Activated CD8-positive, alpha-beta T cell treated with anti-CD3 and anti-CD28 coated beads for 36 hours (primary cell): ENCODE data around the gene NFX1. TPM values are rescaled to one million over a fixed set of nuclear protein-coding genes. Genes with fewer than 3 reads are reported as not detected.

Experiments used
- ATAC-seq: fragments of 200-7000 bp; cut with Tn5 transposase; one replicate; pipeline ENCODE4 v1.10.0; 2021; ENCODE audit warnings: mild to moderate bottlenecking, moderate library complexity
- CTCF ChIA-PET: fragments of 350-600 bp; sonication (Branson Sonifier 250); formaldehyde crosslinking; loops from one replicate; lab custom pipeline; 2021; ENCODE audit warnings: antibody characterized with exemption; lab: Charles Lee
- POLR2A ChIA-PET: fragments of 350-600 bp; sonication (Branson Sonifier 250); formaldehyde crosslinking; loops from one replicate; lab custom pipeline; 2021; ENCODE audit warnings: antibody characterized with exemption; lab: Charles Lee
- DNase-seq: peaks from one replicate; pipeline ENCODE4 v3.0.0-alpha.2; 2020
- H3K27ac Mint-ChIP-seq: one replicate; pipeline ENCODE4 v1.8.0; 2021; ENCODE audit warnings: mild to moderate bottlenecking, mixed read lengths
- H3K27me3 Mint-ChIP-seq: one replicate; pipeline ENCODE4 v1.8.0; 2021; ENCODE audit warnings: mixed read lengths
- H3K36me3 Mint-ChIP-seq: one replicate; pipeline ENCODE4 v1.8.0; 2021; ENCODE audit warnings: low read depth, mixed read lengths
- H3K4me1 Mint-ChIP-seq: one replicate; pipeline ENCODE4 v1.8.0; 2021; ENCODE audit warnings: low read depth, mixed read lengths
- H3K4me3 Mint-ChIP-seq: one replicate; pipeline ENCODE4 v1.8.0; 2021; ENCODE audit warnings: mild to moderate bottlenecking, moderate library complexity, mixed read lengths
- H3K9me3 Mint-ChIP-seq: one replicate; pipeline ENCODE4 v1.8.0; 2021; ENCODE audit warnings: mixed read lengths
- intact Hi-C: fragments of 100-400 bp; cut with micrococcal nuclease; formaldehyde crosslinking; loops from one replicate; pipeline ENCODE4 v1.10.0; 2022
- total RNA-seq, 2 experiments: library from RNA; stranded (reverse); gene quantifications; one replicate each; pipeline ENCODE4 v1.2.3, GENCODE V29; 2021
- TF ChIP-seq, protein P1 (sequence below): fragments of 200-600 bp; IDR thresholded peaks from one replicate; pipeline ENCODE4 v1.8.0; 2022; ENCODE audit warnings: antibody characterized with exemption, mild to moderate bottlenecking

NFX1 gene
- total RNA-seq, 2 experiments from 2014 or later = 37.4 to 38.9 TPM

DNA sequence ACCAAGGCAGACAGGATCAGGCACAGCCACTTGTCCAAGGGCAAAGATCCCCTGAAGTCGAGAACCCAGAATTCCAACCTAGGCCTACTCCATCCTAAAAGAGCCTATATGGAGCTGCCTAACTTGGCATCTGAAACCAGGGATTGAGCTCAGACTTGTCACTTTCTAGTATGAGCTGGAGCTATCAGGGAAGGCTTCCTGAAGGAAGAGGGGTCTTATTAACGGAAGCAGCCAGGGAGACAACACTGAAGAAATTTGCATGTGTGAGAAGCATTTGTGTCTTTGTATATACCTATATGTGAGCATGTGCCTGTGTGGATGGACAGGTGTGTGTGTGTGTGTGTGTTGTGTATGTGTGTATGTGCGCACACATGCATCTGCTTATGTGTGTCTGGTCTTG is 116.7 kb downstream of the NFX1 start:
- H3K4me3 Mint-ChIP-seq = no peak overlapping the region
- TF ChIP-seq, protein P1, sequence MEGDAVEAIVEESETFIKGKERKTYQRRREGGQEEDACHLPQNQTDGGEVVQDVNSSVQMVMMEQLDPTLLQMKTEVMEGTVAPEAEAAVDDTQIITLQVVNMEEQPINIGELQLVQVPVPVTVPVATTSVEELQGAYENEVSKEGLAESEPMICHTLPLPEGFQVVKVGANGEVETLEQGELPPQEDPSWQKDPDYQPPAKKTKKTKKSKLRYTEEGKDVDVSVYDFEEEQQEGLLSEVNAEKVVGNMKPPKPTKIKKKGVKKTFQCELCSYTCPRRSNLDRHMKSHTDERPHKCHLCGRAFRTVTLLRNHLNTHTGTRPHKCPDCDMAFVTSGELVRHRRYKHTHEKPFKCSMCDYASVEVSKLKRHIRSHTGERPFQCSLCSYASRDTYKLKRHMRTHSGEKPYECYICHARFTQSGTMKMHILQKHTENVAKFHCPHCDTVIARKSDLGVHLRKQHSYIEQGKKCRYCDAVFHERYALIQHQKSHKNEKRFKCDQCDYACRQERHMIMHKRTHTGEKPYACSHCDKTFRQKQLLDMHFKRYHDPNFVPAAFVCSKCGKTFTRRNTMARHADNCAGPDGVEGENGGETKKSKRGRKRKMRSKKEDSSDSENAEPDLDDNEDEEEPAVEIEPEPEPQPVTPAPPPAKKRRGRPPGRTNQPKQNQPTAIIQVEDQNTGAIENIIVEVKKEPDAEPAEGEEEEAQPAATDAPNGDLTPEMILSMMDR = no peak
- no peaks in the 10 kb centered on the region for H3K36me3 Mint-ChIP-seq
- DNase-seq = no peak
- ChIA-PET CTCF (interaction anchor here (1.0 to 1.8 kb wide), 3 partner anchors 8 to 45 kb away, joined by 3 to 5 read pairs (median 3); partner anchors contain the start of gene AQP3), POLR2A (interaction anchor here (1.3 kb wide), 1 partner anchor 40 kb away, joined by 3 read pairs; the partner anchor contains the start of gene AQP3)
- no peak for ATAC-seq
- intact Hi-C loops = no loop called here
- no peaks in the 10 kb centered on the region for H3K9me3 Mint-ChIP-seq
- H3K27me3 Mint-ChIP-seq = no peaks in the 10 kb centered on the region
- no peaks in the 10 kb centered on the region for H3K4me1 Mint-ChIP-seq
- no peak overlapping the region for H3K27ac Mint-ChIP-seq

DNA sequence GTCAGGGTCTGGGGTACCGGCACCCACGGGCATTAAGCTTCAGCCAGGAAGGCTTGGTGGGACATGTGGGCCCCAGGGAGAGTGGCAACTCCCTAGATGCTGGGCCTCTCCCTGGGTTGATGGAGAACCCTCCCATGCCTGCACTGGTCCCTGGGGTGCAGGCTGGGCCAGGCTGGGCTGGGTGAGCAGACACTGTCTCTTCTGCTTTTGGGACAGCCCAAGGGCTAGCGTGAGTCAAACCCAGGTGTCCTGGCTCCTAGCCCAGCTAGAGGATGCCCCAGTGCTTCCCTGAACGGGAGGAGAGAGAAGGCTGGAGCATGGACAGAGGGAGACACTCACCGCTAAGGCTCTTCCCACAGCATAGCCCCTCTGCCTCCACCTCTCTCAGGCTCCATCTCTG is 117.8 kb downstream of the NFX1 start:
- no peak for DNase-seq
- ChIA-PET CTCF (interaction anchor here (1.1 to 1.8 kb wide), 2 partner anchors 40 to 44 kb away, joined by 3 to 5 read pairs; partner anchors contain the start of gene AQP3), POLR2A (interaction anchor here (1.3 kb wide), 1 partner anchor 39 kb away, joined by 3 read pairs; the partner anchor contains the start of gene AQP3)
- intact Hi-C loops = no loop called here
- no peak overlapping the region for H3K4me3 Mint-ChIP-seq
- no peaks in the 10 kb centered on the region for H3K27me3 Mint-ChIP-seq
- no peaks in the 10 kb centered on the region for H3K4me1 Mint-ChIP-seq
- no peaks in the 10 kb centered on the region for H3K9me3 Mint-ChIP-seq
- TF ChIP-seq, protein P1 = no peak
- no peaks in the 10 kb centered on the region for H3K36me3 Mint-ChIP-seq
- no peak overlapping the region for H3K27ac Mint-ChIP-seq
- ATAC-seq = no peak

DNA sequence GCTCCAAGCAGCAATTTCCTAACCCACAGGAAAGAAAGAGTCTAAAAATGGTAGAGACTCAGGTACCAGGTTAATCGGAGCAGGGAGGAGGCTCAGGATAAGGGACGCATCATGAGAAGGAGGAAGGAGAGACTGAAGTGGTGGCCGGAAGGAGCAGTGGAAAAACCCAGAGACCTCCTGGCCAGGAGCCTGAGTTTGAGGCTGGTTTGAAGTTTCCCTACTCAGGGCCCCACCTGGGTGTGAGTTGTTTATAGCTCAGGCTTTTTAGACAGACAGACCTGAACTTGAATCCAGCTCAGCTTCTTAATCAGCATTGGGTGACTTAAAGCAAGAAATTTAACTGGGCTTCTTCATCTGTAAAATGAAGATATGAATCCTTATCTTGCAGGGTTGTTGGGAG is 124.0 kb downstream of the NFX1 start:
- Mint-ChIP-seq H3K9me3 (no peaks in the 10 kb centered on the region), H3K4me3 (no peak overlapping the region), H3K4me1 (peaks cover 41% of the 10 kb centered on the region), H3K27ac (peak overlapping the region; percentile 55), H3K36me3 (no peaks in the 10 kb centered on the region), H3K27me3 (no peaks in the 10 kb centered on the region)
- intact Hi-C loops = no loop called here
- ChIA-PET POLR2A (interaction anchor here (0.6 to 1.3 kb wide), 3 partner anchors 39 to 44 kb away, joined by 3 to 4 read pairs (median 3); no protein-coding TSS in a partner anchor), CTCF (interaction anchor here (1.4 to 5.6 kb wide), 16 partner anchors 10 to 127 kb away, joined by 3 to 52 read pairs (median 22); partner anchors contain the start of genes AQP3, AQP7 and NOL6)
- ATAC-seq = no peak
- DNase-seq = peak; percentile 19
- TF ChIP-seq, protein P1 = no peak

DNA sequence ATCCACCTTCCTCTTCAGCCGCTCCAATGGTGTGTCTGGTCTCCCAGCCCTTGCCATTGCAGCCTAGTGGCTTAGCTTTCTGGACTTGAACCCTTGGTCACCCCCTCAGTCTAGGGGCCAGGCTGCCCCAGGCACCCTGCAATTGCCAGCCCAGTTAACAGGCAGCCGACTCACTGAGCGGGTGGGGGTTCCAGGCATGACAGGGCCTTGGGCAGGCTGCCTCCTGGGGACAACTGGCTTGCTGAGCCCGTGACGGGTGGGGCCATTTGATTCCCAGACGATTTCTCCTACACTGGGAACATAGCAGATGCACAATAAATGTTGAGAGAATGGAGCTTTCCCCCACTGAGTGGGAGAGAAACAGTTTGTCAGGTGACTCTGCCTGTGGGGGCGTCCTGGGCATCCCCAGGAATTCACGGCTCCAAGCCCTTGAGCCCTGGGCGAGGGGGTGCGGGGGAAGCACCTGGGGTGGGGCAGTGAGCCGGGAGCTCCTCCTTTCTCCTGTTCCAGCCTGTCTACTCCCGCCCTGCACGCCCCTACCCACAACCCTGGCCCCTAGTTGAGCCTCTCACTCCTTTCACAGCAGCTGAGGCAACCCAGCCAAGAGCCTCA is 124.7 kb downstream of the NFX1 start:
- no peak for DNase-seq
- Mint-ChIP-seq H3K9me3 (no peaks in the 10 kb centered on the region), H3K36me3 (no peaks in the 10 kb centered on the region), H3K4me3 (peak overlapping the region; percentile 25), H3K27me3 (no peaks in the 10 kb centered on the region), H3K27ac (peak overlapping the region; percentile 91), H3K4me1 (peaks cover 41% of the 10 kb centered on the region)
- intact Hi-C loops = loop anchor here (5.0 kb wide), 1 partner anchor 37 kb away; no protein-coding TSS in a partner anchor
- TF ChIP-seq, protein P1 = no peak
- POLR2A ChIA-PET = interaction anchor here (0.6 to 1.4 kb wide), 8 partner anchors 33 to 150 kb away, joined by 3 to 11 read pairs (median 3); partner anchors contain the start of genes AQP3, BAG1 and CHMP5
- no peak for ATAC-seq
- CTCF ChIA-PET = interaction anchor here (0.7 to 5.6 kb wide), 29 partner anchors 8 to 201 kb away, joined by 3 to 52 read pairs (median 7); partner anchors contain the start of genes ANKRD18B, AQP3, AQP7 and NFX1
